ENCODE measurements around the gene CAP1. TPM values are rescaled to one million over a fixed set of nuclear protein-coding genes. Genes with fewer than 3 reads are reported as not detected.

CAP1 gene
- total and polyA plus RNA-seq, 9 of the 15 experiments (the other 6 are each of a cell fraction or from before 2014, with no cell fraction given) = 230 to 658 (median 281) TPM

GRCh38 chr1:40039245-40039756 lies 1.2 kb upstream of the CAP1 start (continued):
- TF ChIP-seq, protein P1, sequence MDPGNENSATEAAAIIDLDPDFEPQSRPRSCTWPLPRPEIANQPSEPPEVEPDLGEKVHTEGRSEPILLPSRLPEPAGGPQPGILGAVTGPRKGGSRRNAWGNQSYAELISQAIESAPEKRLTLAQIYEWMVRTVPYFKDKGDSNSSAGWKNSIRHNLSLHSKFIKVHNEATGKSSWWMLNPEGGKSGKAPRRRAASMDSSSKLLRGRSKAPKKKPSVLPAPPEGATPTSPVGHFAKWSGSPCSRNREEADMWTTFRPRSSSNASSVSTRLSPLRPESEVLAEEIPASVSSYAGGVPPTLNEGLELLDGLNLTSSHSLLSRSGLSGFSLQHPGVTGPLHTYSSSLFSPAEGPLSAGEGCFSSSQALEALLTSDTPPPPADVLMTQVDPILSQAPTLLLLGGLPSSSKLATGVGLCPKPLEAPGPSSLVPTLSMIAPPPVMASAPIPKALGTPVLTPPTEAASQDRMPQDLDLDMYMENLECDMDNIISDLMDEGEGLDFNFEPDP (CRISPR knock-in tag; IDR thresholded peaks at IDR 0.05) = 0 out of 2 replicates have a peak, but pooled peaks have one; percentile 15
- 0 out of 2 replicates have a peak, but pooled peaks have one; percentile 19 for TF ChIP-seq PYGO2 (tag; IDR thresholded peaks at IDR 0.05)
- TF ChIP-seq HDAC3 (IDR thresholded peaks at IDR 0.05; ENCODE audit: borderline replicate concordance, partially characterized antibody) = peak; percentile 43
- TF ChIP-seq, protein P2, sequence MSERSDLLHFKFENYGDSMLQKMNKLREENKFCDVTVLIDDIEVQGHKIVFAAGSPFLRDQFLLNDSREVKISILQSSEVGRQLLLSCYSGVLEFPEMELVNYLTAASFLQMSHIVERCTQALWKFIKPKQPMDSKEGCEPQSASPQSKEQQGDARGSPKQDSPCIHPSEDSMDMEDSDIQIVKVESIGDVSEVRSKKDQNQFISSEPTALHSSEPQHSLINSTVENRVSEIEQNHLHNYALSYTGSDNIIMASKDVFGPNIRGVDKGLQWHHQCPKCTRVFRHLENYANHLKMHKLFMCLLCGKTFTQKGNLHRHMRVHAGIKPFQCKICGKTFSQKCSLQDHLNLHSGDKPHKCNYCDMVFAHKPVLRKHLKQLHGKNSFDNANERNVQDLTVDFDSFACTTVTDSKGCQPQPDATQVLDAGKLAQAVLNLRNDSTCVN (CRISPR knock-in tag; IDR thresholded peaks at IDR 0.05) = peak; percentile 3; the same call in 1 of the 2 replicates
- TF ChIP-seq, protein P3, sequence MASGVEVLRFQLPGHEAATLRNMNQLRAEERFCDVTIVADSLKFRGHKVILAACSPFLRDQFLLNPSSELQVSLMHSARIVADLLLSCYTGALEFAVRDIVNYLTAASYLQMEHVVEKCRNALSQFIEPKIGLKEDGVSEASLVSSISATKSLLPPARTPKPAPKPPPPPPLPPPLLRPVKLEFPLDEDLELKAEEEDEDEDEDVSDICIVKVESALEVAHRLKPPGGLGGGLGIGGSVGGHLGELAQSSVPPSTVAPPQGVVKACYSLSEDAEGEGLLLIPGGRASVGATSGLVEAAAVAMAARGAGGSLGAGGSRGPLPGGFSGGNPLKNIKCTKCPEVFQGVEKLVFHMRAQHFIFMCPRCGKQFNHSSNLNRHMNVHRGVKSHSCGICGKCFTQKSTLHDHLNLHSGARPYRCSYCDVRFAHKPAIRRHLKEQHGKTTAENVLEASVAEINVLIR (CRISPR knock-in tag; IDR thresholded peaks at IDR 0.05) = 0 out of 2 replicates have a peak, but pooled peaks have one; percentile 8
- peak; percentile 38; the same call in 1 of the 2 replicates for TF ChIP-seq DMBX1 (CRISPR knock-in tag; IDR thresholded peaks at IDR 0.05; ENCODE audit: borderline replicate concordance)
- TF ChIP-seq, protein P4, sequence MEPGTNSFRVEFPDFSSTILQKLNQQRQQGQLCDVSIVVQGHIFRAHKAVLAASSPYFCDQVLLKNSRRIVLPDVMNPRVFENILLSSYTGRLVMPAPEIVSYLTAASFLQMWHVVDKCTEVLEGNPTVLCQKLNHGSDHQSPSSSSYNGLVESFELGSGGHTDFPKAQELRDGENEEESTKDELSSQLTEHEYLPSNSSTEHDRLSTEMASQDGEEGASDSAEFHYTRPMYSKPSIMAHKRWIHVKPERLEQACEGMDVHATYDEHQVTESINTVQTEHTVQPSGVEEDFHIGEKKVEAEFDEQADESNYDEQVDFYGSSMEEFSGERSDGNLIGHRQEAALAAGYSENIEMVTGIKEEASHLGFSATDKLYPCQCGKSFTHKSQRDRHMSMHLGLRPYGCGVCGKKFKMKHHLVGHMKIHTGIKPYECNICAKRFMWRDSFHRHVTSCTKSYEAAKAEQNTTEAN (CRISPR knock-in tag; IDR thresholded peaks at IDR 0.05) = no peak
- TF ChIP-seq NBN (IDR thresholded peaks at IDR 0.05; ENCODE audit: low read depth) = no peak
- TF ChIP-seq, protein P5, sequence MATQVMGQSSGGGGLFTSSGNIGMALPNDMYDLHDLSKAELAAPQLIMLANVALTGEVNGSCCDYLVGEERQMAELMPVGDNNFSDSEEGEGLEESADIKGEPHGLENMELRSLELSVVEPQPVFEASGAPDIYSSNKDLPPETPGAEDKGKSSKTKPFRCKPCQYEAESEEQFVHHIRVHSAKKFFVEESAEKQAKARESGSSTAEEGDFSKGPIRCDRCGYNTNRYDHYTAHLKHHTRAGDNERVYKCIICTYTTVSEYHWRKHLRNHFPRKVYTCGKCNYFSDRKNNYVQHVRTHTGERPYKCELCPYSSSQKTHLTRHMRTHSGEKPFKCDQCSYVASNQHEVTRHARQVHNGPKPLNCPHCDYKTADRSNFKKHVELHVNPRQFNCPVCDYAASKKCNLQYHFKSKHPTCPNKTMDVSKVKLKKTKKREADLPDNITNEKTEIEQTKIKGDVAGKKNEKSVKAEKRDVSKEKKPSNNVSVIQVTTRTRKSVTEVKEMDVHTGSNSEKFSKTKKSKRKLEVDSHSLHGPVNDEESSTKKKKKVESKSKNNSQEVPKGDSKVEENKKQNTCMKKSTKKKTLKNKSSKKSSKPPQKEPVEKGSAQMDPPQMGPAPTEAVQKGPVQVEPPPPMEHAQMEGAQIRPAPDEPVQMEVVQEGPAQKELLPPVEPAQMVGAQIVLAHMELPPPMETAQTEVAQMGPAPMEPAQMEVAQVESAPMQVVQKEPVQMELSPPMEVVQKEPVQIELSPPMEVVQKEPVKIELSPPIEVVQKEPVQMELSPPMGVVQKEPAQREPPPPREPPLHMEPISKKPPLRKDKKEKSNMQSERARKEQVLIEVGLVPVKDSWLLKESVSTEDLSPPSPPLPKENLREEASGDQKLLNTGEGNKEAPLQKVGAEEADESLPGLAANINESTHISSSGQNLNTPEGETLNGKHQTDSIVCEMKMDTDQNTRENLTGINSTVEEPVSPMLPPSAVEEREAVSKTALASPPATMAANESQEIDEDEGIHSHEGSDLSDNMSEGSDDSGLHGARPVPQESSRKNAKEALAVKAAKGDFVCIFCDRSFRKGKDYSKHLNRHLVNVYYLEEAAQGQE (IDR thresholded peaks at IDR 0.05; ENCODE audit: borderline replicate concordance) = peak; percentile 2; the same call in 1 of the 2 replicates
- TF ChIP-seq, protein P5 (CRISPR knock-in tag; IDR thresholded peaks at IDR 0.05; ENCODE audit: low read depth) = no peak
- TF ChIP-seq, protein P6, sequence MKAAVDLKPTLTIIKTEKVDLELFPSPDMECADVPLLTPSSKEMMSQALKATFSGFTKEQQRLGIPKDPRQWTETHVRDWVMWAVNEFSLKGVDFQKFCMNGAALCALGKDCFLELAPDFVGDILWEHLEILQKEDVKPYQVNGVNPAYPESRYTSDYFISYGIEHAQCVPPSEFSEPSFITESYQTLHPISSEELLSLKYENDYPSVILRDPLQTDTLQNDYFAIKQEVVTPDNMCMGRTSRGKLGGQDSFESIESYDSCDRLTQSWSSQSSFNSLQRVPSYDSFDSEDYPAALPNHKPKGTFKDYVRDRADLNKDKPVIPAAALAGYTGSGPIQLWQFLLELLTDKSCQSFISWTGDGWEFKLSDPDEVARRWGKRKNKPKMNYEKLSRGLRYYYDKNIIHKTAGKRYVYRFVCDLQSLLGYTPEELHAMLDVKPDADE (conservative IDR thresholded peaks at IDR 0.05; ENCODE audit: control insufficient read depth, low read depth, low read length) = no peak
- peak; percentile 80; the same call in 1 of the 2 replicates for TF ChIP-seq ZKSCAN8 (CRISPR knock-in tag; IDR thresholded peaks at IDR 0.05)
